Bone marrow (tissue), 2 donors: ENCODE data around the gene SSBP4.
"Not testable (repeated sequence)": the region's sequence is repeated elsewhere in the genome, so short reads cannot be mapped to it uniquely, and the experiment has no call there.

Experiments
- DNase-seq, 2 donors: peaks; one replicate each; lab custom pipeline; 2025; lab: John Stamatoyannopoulos, UW

Gene SSBP4

DNA sequence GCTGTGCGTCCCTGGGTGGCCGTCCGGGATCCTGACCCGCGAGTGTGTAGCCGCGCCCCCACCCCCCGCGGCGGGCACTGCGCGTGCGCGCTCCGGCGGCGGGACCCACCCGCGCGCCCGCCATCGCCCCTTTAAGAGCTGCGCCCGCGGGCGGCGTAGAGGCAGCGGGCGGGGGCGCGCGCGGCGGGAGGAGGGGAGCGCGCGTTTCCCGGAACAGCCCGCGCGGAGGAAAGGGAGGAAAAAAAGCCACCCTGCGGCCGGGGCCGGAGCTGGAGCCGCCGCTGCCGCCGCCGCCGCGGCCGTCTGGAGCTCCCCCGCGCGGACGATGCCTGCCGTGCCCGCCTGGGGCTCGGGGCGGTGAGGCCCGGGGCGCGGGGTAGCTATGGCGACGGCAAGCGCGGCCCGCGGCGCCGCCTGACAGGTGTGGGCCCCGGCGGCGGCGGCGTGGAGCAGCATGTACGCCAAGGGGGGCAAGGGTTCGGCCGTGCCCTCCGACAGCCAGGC lies at the start of gene SSBP4:
Gene SSBP4 (plus strand): TSS at position 204 of the 504 bp plus-strand sequence. CDS start 251 bp downstream, at position 455.
- peak; percentile 41 to 65 for DNase-seq

DNA sequence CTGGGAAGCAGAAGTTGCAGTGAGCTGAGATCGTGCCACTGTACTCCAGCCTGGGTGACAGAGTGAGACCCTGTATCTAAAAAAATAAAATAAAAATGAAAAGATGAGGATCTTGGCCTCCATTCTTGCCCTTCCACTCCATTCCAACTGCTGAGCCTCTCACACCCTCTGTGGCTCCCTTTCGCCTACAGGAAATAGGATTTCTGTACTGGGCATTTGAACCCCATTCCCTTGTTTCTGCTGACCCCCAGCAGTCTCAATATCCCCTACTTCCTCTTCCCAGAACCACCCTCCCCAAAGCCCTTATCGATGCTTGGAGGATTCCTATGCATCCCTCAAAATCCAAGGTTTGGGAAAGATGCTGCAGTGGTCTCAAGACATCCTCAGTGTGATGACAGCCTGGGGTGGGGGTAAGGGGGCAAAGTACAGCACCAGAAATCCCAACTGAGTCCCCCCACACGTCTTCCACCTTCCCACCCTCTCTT lies 45.7 kb upstream of the SSBP4 start:
- no peak for DNase-seq

DNA sequence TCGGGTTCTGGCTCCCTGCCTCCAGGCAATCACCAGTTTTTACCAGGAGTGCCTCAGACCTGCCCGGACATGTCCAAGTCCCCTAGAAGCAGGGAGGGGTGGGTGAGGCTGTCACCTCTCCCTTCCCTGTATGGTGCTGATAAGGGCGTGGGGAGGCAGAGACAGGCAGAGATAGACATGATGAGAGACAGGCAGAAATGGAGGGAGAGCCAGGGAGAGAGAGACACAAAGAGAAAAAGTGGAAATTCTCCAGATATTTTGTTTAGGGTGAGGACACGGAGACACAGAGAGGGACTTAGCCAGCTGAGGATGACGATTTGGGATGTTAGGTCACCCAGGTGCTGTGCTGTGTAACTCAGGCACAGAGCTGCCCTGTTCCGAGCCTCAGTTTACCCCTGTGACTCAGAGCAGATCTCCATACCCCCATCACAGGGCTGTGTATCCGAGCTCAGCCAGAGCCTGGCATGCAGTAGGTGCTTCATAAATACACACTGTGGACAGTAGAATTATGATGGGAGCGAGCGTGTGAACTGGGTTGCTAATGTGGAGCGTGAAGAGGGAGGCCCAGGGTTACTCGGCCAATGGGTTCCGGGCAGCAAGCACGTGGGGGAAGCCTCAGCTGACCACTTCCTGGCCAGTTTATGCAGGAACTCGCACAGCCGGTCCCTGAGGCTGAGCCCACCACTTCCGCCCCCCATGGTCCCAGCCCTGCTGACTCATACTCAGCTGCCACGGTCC lies 45.1 kb upstream of the SSBP4 start:
- DNase-seq = peak; percentile 69

DNA sequence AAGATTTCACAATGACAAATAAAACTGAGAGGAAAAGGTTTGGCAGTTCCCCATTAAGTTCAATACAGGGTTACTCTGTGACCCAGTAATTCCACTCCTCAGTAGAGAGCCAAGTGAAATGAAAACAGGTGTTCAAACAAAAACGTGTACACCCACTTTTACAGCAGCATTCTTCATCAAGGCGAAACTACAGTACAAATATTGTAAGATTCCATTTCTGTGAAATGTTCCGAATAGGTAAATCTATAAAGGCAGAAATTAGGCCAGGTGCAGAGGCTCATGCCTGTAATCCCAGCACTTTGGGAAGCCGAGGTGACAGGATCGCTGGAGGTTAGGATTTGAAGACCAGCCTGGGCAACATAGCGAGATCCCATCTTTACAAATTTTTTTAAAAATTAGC lies 42.2 kb upstream of the SSBP4 start:
- DNase-seq = no peak

DNA sequence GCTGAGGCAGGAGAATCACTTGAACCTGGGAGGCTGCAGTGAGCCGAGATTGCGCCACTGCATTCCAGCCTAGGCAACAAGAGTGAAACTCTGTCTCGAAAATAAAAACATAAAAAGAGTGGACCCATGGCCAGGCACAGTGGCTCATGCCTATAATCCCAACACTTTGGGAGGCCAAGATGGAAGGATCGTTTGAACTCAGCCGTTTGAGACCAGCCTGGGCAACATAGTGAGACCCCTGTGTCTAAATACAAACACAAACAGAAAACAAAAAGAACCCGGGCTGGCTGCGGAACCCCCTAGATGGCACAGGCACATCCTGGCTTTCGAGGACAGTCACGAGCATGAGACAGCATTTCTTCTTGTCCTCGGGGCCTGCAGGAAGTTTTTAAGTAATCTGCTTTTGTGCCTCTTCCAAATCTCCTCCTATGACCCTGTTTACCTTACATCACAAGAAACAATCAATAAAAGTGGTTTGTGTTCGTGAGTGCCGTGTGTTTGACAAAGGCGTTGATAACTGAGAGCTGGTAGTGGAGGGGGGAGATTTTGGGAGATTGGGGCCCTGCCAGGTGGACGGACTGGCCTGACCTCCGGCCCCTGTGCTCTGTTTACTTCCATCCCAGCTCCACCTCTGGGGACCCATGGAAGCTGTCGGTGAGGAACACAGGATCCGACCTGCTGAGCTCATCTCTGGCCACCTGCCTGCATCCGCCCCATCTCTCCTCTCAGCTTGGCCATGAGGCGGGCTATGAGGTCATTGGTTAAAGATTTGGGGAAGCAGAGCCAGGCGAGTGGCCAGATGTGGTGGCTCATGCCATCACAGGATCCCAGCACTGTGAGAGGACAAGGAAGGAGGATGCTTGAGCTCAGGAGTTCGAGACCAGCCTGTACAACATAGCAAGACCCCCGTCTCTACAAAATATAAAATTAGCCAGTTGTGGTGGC lies 39.1 kb upstream of the SSBP4 start:
- DNase-seq = peak in 1 of 2 donors; percentile 41

DNA sequence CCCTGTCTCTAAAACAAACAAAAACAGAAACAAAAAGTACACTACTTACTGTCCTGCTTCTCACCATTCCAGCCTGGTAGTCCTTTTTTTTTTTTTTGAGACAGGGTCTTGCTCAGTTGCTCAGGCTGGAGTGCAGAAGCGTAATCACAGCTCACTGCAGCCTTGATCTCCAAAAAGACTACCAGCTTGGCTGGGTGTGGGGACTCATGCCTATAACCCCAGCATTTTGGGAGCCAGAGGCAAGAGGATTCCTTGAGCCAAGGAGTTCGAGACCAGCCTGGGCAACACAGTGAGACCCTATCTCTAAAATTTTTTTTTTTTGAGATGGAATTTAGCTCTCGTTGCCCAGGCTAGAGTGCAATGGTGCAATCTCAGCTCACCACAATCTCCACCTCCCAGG lies 38.4 kb upstream of the SSBP4 start:
- DNase-seq = no peak

DNA sequence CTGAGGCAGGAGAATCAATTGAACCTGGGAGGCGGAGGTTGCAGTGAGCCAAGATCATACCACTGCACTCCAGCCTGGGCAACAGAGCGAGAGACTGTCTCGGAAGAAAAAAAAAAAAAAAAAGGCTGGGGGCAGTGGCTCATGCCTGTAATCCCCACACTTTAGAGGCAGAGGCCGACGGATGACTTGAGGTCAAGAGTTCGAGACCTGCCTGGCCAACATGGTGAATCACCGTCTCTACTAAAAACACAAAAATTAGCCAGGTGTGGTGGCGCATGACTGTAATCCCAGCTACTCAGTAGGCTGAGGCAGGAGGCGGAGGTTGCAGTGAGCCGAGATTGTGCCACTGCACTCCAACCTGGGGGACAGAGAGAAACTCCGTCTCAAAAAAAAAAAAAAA lies 35.6 kb upstream of the SSBP4 start:
- not testable (repeated sequence) for DNase-seq

DNA sequence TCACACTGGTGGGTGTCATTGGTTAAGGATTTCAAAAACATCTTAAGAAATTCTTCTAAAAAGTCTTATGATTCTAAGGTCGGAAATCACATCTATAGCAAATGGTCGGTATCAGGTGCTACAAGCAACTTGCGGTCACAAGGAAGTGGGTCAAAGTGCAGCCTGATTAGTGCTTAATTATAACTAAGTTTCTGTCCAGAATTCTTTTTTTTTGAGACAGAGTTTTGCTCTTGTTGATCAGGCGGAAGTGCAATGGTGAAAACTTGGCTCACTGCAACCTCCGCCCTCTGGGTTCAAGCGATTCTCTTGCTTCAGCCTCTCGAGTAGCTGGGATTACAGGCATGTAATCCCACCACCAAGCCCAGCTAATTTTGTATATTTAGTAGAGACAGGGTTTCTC lies 34.4 kb upstream of the SSBP4 start:
- no peak for DNase-seq

DNA sequence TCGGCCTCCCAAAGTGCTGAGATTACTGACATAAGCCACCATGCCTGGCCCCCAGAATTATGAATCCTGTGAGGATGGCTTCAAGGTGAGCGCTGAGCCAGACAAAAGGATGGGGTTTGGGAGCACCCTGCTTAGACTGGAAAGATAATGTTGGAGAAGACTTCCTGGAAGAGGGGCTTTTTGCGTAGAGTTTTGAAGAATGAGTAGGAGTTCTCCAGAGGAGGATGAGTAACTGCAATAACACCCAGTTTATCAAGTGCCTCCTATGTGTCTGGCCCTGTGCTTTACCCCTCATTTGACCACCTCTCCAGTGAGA lies 33.9 kb upstream of the SSBP4 start:
- DNase-seq = no peak

DNA sequence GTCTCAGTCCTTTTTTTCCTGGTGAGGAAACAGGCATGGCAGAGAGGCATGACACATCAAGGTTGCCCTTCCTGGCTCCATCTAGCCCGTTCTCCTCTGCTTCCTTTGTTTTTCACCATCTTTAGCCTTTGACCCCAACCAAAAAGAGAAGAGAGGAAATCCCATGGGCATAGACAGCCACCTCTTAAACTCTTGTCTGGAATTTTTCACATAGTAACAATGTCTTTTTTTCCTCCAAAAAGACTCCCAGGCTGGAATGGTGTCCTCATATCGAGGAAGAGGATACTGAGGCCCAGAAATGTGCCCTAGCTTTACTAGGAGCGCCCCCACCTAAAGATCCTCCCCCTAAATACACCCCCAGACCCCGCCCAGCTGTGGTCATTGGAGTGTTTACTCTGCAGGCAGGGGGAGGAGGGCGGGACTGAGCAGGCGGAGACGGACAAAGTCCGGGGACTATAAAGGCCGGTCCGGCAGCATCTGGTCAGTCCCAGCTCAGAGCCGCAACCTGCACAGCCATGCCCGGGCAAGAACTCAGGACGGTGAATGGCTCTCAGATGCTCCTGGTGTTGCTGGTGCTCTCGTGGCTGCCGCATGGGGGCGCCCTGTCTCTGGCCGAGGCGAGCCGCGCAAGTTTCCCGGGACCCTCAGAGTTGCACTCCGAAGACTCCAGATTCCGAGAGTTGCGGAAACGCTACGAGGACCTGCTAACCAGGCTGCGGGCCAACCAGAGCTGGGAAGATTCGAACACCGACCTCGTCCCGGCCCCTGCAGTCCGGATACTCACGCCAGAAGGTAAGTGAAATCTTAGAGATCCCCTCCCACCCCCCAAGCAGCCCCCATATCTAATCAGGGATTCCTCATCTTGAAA lies 33.3 kb upstream of the SSBP4 start, which contains the start of gene GDF15:
Gene GDF15 (plus strand): TSS at position 484 of the 868 bp plus-strand sequence. CDS start 32 bp downstream, at position 516.
- DNase-seq = no peak

DNA sequence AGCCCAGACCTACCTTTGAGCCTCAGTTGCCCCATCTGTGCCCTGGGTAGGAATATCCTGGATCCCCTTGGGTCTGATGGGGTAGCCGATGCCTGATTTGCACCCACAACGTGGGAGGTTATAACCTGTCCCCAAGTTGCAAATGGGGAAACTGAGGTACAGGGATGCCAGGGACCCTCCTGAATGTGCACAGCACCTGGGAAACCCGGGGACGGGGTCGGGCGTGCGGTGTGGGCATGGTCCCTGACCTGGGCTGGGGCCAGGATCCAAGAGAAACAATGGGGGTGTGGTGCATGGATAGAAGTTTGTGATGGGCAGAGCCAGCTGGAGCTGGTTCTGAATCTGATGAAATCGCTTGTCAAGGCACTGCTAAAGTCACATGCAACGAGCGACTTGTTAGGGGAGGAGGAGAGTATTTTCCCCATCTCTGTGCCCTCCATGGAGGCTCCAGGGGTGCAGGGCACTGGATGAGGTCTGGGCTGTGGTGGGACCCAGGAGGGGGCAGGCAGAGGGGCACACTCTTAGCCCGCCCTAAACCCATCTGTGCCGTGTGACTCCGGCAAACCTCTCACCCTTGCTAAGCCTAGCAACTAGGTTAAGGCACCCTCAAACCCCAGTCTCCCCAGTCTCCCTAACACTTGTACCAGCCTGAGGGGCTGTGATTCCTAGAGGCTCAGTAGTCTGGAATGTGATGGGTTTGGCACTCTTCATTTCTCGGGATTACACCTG lies 32.5 kb upstream of the SSBP4 start:
- DNase-seq = no peak

DNA sequence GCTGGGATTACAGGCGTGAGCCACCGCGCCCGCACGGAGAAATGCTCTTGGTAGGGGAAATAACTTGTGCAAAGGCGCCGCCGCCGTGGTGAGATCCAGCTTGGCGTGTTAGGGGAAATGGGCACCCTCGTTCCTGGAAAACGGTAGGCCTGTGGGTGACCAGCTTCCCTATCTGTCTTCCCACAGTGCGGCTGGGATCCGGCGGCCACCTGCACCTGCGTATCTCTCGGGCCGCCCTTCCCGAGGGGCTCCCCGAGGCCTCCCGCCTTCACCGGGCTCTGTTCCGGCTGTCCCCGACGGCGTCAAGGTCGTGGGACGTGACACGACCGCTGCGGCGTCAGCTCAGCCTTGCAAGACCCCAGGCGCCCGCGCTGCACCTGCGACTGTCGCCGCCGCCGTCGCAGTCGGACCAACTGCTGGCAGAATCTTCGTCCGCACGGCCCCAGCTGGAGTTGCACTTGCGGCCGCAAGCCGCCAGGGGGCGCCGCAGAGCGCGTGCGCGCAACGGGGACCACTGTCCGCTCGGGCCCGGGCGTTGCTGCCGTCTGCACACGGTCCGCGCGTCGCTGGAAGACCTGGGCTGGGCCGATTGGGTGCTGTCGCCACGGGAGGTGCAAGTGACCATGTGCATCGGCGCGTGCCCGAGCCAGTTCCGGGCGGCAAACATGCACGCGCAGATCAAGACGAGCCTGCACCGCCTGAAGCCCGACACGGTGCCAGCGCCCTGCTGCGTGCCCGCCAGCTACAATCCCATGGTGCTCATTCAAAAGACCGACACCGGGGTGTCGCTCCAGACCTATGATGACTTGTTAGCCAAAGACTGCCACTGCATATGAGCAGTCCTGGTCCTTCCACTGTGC lies 30.9 kb upstream of the SSBP4 start:
- peak in 1 of 2 donors; percentile 72 for DNase-seq

DNA sequence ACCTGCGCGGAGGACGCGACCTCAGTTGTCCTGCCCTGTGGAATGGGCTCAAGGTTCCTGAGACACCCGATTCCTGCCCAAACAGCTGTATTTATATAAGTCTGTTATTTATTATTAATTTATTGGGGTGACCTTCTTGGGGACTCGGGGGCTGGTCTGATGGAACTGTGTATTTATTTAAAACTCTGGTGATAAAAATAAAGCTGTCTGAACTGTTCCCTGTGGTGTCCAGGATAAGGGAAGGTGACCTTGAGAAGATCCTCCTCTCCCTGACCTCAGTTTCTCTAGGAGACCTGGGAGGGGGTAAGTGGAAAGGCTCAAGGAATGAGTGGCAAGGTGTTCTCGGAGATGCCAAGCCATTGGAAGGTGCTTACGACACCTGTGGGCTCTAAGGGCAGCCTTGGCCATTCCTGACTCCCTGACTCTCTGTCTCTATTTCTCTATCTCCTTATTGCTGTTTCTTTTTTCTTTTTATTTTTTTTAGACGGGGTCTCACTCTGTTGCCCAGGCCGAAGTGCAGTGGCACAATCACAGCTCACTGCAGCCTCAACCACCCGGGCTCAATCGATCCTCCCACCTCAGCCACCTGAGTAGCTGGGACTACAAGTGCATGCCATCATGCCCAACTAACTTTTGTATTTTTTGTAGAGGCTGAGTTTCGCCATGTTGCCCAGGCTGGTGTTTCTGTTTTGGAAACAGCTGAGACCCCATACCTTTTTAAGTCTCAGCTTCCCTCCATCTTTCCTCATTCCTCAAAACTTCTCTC lies 30.1 kb upstream of the SSBP4 start:
- DNase-seq = no peak

DNA sequence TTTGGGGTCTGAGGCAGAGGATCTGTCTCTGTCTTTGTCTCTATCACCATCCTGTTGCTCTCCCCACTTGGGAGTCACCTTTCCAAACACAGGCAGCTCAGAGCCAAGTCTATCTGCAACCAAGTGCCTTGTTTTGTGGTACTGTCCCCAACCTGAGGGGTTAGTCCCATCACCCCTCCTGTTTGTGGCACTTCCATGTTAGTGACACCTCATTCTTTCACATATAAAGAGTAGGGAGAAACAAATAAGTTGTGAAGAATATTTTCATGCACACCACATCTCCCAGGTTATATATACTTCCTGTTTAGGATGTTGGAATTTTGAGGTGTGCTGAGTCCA lies 29.5 kb upstream of the SSBP4 start:
- no peak for DNase-seq

DNA sequence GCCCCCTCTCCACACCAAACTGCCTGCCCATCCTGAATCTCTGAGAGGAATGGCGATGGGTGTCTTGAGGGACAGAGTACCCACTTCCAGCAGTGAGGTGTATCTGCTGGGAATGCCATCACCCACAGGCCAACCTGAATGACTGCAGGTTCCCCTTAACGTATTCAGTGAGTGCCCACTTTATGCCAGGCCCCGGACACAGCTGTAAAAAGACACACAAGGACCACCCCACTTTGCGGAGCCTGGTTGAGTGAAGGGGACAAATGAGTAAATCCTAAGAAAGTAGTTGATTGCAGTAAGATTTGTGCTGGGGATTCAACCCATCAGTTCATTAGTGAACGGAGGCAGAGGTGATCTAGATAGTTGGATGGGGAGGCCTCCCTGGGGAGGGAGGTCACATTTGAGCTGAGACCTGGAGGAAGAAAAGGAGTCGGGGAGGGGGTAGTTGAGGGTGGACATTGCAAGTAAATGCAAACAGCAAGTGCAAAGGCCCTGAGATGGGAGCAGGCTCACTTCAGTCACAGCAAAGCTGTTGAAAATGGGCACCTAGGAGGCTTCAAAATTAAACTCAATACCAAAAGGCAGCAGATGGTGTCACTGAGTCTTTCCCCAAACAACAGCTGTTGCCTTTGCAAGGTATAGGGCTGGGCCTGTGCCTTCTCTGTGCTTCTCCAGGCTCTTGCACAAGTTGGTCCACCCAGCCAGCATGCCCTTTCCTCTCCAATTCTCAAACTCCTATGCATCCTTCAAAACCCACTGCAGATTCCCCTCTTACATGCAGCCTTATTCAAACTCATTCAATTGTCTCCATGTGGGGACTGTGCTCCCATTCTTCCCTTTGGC lies 28.9 kb upstream of the SSBP4 start:
- DNase-seq = no peak

DNA sequence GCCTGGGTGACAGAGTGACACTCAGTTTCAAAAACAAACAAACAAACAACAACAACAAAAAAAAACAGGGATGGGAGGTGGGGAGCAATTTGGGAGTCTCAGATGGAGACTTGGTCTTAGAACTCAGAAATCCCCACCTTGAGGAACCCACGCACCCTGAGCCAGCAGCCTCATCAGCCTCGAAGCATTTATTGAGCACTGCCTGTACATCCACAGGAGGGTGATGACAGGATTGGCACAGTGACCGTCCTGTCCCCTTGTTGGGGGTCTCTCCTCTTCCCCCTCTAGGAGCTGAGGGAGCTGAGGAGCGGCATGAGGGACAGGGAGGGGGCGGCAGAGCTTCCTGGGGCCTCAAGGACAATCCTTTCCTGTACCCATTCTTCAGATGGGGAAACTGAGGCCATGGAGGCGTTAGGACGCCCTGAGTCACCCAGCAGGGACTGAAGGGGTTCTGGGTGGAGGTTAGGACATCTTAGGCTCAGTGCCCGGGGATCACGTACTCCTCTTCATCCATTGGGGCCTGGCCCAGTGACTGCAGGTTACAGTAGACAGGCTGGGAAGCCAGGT lies 27.6 kb upstream of the SSBP4 start:
- DNase-seq = no peak

DNA sequence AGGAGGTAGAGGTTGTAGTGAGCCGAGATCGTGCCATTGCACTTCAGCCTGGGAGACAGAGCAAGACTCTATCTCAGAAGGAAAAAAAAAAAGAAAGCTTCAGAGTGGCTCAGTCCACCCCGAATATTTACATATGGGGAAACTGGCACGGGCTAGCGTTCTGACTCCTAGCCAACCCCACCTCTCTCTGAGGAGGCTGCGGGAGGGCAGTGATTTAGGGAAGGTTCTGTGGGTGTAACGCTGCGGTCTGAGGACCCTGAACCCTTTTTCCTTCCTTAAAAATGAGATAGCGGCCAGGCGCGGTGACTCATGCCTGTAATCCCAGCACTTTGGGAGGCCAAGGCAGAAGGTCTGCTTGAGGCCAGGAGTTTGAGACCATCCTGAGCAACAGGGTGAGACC lies 26.8 kb upstream of the SSBP4 start:
- DNase-seq = peak; percentile 50 to 61

DNA sequence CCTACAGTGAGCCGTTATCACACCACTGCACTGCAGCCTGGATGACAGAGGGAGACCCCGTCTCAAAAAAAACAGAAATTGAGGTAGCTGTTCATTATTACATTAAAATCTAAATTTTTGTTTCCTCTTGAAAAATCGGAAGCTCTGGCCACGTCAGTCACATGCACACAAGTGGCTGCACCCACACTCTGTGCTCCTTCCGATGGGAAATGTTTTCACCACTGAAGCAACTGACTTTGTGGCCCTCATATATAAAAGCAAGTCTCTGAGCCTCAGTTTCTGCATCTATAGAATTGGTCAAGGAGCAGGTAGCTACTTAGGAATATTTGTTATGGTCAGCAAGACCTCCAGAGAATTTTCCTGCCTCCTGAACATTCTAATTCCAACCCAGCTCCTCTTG lies 26.3 kb upstream of the SSBP4 start:
- no peak for DNase-seq
